MM.1S (cell line): ENCODE data around the gene RUNX1.

Source experiments
- DNase-seq: peaks from one replicate; pipeline ENCODE4 v3.0.0-alpha.2; 2015
- H2AFZ ChIP-seq: fragments of 300-600 bp; sonication (generic); 2 replicates; pipeline ENCODE4 v1.6.0; 2016; ENCODE audit warnings: antibody characterized with exemption, low read length
- H3F3A ChIP-seq: fragments of 300-600 bp; sonication (generic); 2 replicates; pipeline ENCODE4 v1.6.1; 2016; ENCODE audit warnings: mild to moderate bottlenecking, antibody characterized with exemption, low read length, moderate library complexity, mixed read lengths; ENCODE audit not compliant: insufficient read depth
- H3K27ac ChIP-seq: fragments of 300-600 bp; sonication (generic); 2 replicates; pipeline ENCODE4 v1.5.1; 2016; ENCODE audit warnings: mild to moderate bottlenecking, low read length
- H3K27me3 ChIP-seq: fragments of 300-600 bp; sonication (generic); replicated peaks from 2 replicates; pipeline ENCODE4 v1.6.0; 2016; ENCODE audit warnings: low read length; ENCODE audit not compliant: insufficient read depth
- H3K36me3 ChIP-seq: fragments of 300-600 bp; sonication (generic); replicated peaks from 2 replicates; pipeline ENCODE4 v1.6.1; 2016; ENCODE audit warnings: mild to moderate bottlenecking, low read length, mixed read lengths; ENCODE audit not compliant: insufficient read depth
- H3K4me1 ChIP-seq: fragments of 300-600 bp; sonication (generic); 2 replicates; pipeline ENCODE4 v1.6.1; 2016; ENCODE audit warnings: low read length, mixed read lengths
- H3K4me2 ChIP-seq: fragments of 300-600 bp; sonication (generic); 2 replicates; pipeline ENCODE4 v1.6.0; 2016; ENCODE audit warnings: low read depth, low read length
- H3K4me3 ChIP-seq: fragments of 300-600 bp; sonication (generic); 2 replicates; pipeline ENCODE4 v1.5.1; 2016; ENCODE audit warnings: low read length, mixed read lengths
- H3K79me2 ChIP-seq: fragments of 300-600 bp; sonication (generic); 2 replicates; pipeline ENCODE4 v1.6.1; 2016; ENCODE audit warnings: mixed run types, low read length, mixed read lengths
- H3K9ac ChIP-seq: fragments of 300-600 bp; sonication (generic); 2 replicates; pipeline ENCODE4 v1.6.1; 2016; ENCODE audit warnings: low read length, mixed read lengths
- H3K9me2 ChIP-seq: fragments of 300-600 bp; sonication (generic); replicated peaks from 2 replicates; pipeline ENCODE4 v1.6.1; 2016; ENCODE audit warnings: mild to moderate bottlenecking, low read length, mixed read lengths; ENCODE audit not compliant: insufficient read depth
- H3K9me3 ChIP-seq: fragments of 300-600 bp; sonication (generic); replicated peaks from 2 replicates; pipeline ENCODE4 v1.6.1; 2016; ENCODE audit warnings: mild to moderate bottlenecking, low read length, mixed read lengths; ENCODE audit not compliant: insufficient read depth
- H4K20me1 ChIP-seq: fragments of 300-600 bp; sonication (generic); 2 replicates; pipeline ENCODE4 v1.6.1; 2016; ENCODE audit warnings: mild to moderate bottlenecking, low read length, moderate library complexity, mixed read lengths; ENCODE audit not compliant: insufficient read depth
- CTCF ChIP-seq: fragments of 300-600 bp; sonication (generic); IDR thresholded peaks from 2 replicates; pipeline ENCODE4 v1.5.1; 2016; ENCODE audit warnings: antibody characterized with exemption, low read length, mixed read lengths
- EZH2 ChIP-seq: fragments of 300-600 bp; sonication (generic); optimal IDR thresholded peaks from 2 replicates; pipeline ENCODE3; 2017; ENCODE audit warnings: low read depth, mild to moderate bottlenecking, antibody characterized with exemption, low read length, mixed read lengths
- EZH2phosphoT487 ChIP-seq: fragments of 300-600 bp; sonication (generic); IDR thresholded peaks from 2 replicates; pipeline ENCODE4 v1.6.1; 2018; ENCODE audit warnings: antibody characterized with exemption, low read length

The RUNX1 gene

GRCh38 chr21:34997294-34997693 lies 51.8 kb downstream of the RUNX1 start:
- Histone ChIP-seq H3K79me2 (no peaks in the 10 kb centered on the region), H3K4me1 (no peaks in the 10 kb centered on the region), H2AFZ (no peak overlapping the region), H3K9me3 (no peaks in the 10 kb centered on the region), H4K20me1 (no peaks in the 10 kb centered on the region), H3K4me2 (no peak overlapping the region), H3F3A (no peaks in the 10 kb centered on the region), H3K9me2 (no peaks in the 10 kb centered on the region), H3K9ac (no peak overlapping the region), H3K27me3 (no peaks in the 10 kb centered on the region), H3K27ac (no peak overlapping the region), H3K4me3 (no peak overlapping the region), H3K36me3 (no peaks in the 10 kb centered on the region)
- DNase-seq = no peak
- TF ChIP-seq EZH2 = no peak
- TF ChIP-seq EZH2phosphoT487 = no peak
- no peak for TF ChIP-seq CTCF

GRCh38 chr21:34996304-34997101 lies 52.6 kb downstream of the RUNX1 start:
- H3K27ac ChIP-seq = no peak overlapping the region
- TF ChIP-seq EZH2 = no peak
- no peak for TF ChIP-seq CTCF
- no peak for TF ChIP-seq EZH2phosphoT487
- no peaks in the 10 kb centered on the region for H3K36me3 ChIP-seq
- no peaks in the 10 kb centered on the region for H3F3A ChIP-seq
- H2AFZ ChIP-seq = no peak overlapping the region
- no peak overlapping the region for H3K4me2 ChIP-seq
- H3K9ac ChIP-seq = no peak overlapping the region
- H3K27me3 ChIP-seq = no peaks in the 10 kb centered on the region
- no peaks in the 10 kb centered on the region for H3K9me2 ChIP-seq
- H3K4me1 ChIP-seq = no peaks in the 10 kb centered on the region
- no peaks in the 10 kb centered on the region for H4K20me1 ChIP-seq
- no peak for DNase-seq
- H3K4me3 ChIP-seq = no peak overlapping the region
- no peaks in the 10 kb centered on the region for H3K9me3 ChIP-seq
- H3K79me2 ChIP-seq = no peaks in the 10 kb centered on the region

- no peak for DNase-seq
- no peak overlapping the region for H2AFZ ChIP-seq
- H3K4me2 ChIP-seq = no peak overlapping the region
- H3K36me3 ChIP-seq = no peaks in the 10 kb centered on the region
- no peaks in the 10 kb centered on the region for H4K20me1 ChIP-seq
- no peak overlapping the region for H3K27ac ChIP-seq
- H3F3A ChIP-seq = no peaks in the 10 kb centered on the region
- TF ChIP-seq EZH2 = no peak
- no peak for TF ChIP-seq CTCF
- H3K79me2 ChIP-seq = no peaks in the 10 kb centered on the region
- no peaks in the 10 kb centered on the region for H3K4me1 ChIP-seq
- H3K9me3 ChIP-seq = no peaks in the 10 kb centered on the region
- no peaks in the 10 kb centered on the region for H3K27me3 ChIP-seq
- H3K9me2 ChIP-seq = no peaks in the 10 kb centered on the region
- H3K9ac ChIP-seq = no peak overlapping the region
- H3K4me3 ChIP-seq = no peak overlapping the region
These were observed 53.2 kb downstream of the RUNX1 start for GRCh38 chr21:34995979-34996303.
